HEK293T (cell line): ENCODE results near the gene LRRC74A.

Experiments
- BHLHE40 ChIP-seq: fragments of 450-650 bp; IDR thresholded peaks from 2 replicates; pipeline ENCODE4 v1.6.1; 2016; ENCODE audit warnings: mild to moderate bottlenecking, moderate library complexity, borderline replicate concordance
- FOXM1 ChIP-seq: fragments of 450-650 bp; IDR thresholded peaks from 2 replicates; pipeline ENCODE4 v1.6.1; 2017; ENCODE audit warnings: mild to moderate bottlenecking, borderline replicate concordance
- TARDBP ChIP-seq: fragments of 450-650 bp; IDR thresholded peaks from 2 replicates; pipeline ENCODE4 v1.6.1; 2016

GRCh38 chr14:76812093-76812421, 14.2 kb upstream of the LRRC74A start:
- no peak for TF ChIP-seq BHLHE40
- TF ChIP-seq TARDBP, result no peak
- TF ChIP-seq FOXM1, result no peak
